Testis (tissue), 3 donors: ENCODE data around the gene IRX5. TPM values are rescaled to one million over a fixed set of nuclear protein-coding genes. Genes with fewer than 3 reads are reported as not detected.

Experiments used
- DNase-seq: peaks from one replicate; pipeline ENCODE4 v3.0.0-alpha.2; 2019
- H3K27ac ChIP-seq, 2 donors: fragments of 200-600 bp; sonication (generic); one replicate each; pipeline ENCODE4 v1.5.1; 2019
- H3K27me3 ChIP-seq: fragments of 200-600 bp; sonication (generic); one replicate; pipeline ENCODE4 v1.5.1; 2019
- H3K36me3 ChIP-seq: fragments of 200-600 bp; sonication (generic); one replicate; pipeline ENCODE4 v1.5.1; 2017; ENCODE audit warnings: low read depth; ENCODE audit errors: missing control alignments
- H3K4me1 ChIP-seq: fragments of 200-600 bp; sonication (generic); one replicate; pipeline ENCODE4 v1.5.1; 2019
- H3K4me3 ChIP-seq, 2 donors: fragments of 200-600 bp; sonication (generic); one replicate each; pipeline ENCODE4 v1.5.1; 2017 to 2019
- H3K9me3 ChIP-seq: fragments of 200-600 bp; sonication (generic); one replicate; pipeline ENCODE4 v1.5.1; 2017
- POLR2A ChIP-seq: fragments of 450-650 bp; IDR thresholded peaks from one replicate; pipeline ENCODE4 v1.6.1; 2017; ENCODE audit warnings: antibody characterized with exemption, mild to moderate bottlenecking, moderate library complexity
- WGBS, 2 donors: methylation state at CpG; one replicate each; pipeline ENCODE4 v1.1.5; 2018; 5-methylcytosine and 5-hydroxymethylcytosine counted together
- intact Hi-C: fragments of 100-400 bp; cut with DNase I; formaldehyde crosslinking; loops from one replicate; pipeline ENCODE4 v1.15.1; 2023; ENCODE audit warnings: low total_unique reads
- polyA plus RNA-seq: library from polyadenylated mRNA; stranded (reverse); fragments of 350-450 nt; fragmentation: Illumina TruSeq; extraction: RNeasy Lipid Tissue Mini Kit (QIAGEN cat#74804); gene quantifications from one replicate; pipeline ENCODE4 v1.2.3, GENCODE V29; 2014; ENCODE audit warnings: low read depth, low replicate concordance; ENCODE audit not compliant: insufficient read depth
- total RNA-seq, 2 donors: library from RNA; depleted of rRNA; stranded (reverse); fragments of >200 nt; gene quantifications; one replicate each; pipeline ENCODE4 v1.2.3, GENCODE V29; 2016
- TF ChIP-seq, protein P1 (sequence below), 3 experiments: fragments of 450-650 bp in 2 of 3; fragments of 200-600 bp in 1 of 3; sonication (generic) in 1 of 3; IDR thresholded peaks; one replicate each; pipeline ENCODE4 v1.5.1; 2016 to 2019; ENCODE audit warnings: antibody characterized with exemption in 3 of 3, mild to moderate bottlenecking in 2 of 3, moderate library complexity in 1 of 3

Gene IRX5
- total and polyA plus RNA-seq, 3 donors from 2014 or later: 2.3 to 5.7 (median 2.9) TPM

DNA sequence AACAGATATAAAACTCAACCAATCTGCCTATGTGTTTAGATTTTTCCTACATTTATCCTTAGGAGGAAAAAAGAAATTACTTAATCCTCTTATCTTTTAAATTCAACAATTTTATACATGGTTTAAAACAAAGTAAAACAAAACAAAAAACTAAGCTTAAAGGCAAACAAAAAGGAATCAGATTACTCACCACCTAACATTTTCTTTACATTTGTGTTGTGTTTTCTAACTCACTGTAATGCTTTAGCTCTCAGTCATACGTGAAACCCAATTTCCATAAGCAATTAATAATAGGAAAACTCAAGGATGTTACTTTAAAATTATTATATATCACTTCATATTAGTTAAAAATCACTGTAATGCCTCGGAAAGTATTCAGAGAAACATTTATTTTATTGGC lies 6.7 kb upstream of the IRX5 start:
- Histone ChIP-seq H3K4me3 (no peak overlapping the region), H3K27me3 (no peaks in the 10 kb centered on the region), H3K27ac (no peak overlapping the region), H3K4me1 (no peaks in the 10 kb centered on the region), H3K9me3 (no peaks in the 10 kb centered on the region), H3K36me3 (no peaks in the 10 kb centered on the region)
- DNase-seq: no peak
- TF ChIP-seq, protein P1, sequence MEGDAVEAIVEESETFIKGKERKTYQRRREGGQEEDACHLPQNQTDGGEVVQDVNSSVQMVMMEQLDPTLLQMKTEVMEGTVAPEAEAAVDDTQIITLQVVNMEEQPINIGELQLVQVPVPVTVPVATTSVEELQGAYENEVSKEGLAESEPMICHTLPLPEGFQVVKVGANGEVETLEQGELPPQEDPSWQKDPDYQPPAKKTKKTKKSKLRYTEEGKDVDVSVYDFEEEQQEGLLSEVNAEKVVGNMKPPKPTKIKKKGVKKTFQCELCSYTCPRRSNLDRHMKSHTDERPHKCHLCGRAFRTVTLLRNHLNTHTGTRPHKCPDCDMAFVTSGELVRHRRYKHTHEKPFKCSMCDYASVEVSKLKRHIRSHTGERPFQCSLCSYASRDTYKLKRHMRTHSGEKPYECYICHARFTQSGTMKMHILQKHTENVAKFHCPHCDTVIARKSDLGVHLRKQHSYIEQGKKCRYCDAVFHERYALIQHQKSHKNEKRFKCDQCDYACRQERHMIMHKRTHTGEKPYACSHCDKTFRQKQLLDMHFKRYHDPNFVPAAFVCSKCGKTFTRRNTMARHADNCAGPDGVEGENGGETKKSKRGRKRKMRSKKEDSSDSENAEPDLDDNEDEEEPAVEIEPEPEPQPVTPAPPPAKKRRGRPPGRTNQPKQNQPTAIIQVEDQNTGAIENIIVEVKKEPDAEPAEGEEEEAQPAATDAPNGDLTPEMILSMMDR (IDR thresholded peaks at IDR 0.05): no peak
- no peak for TF ChIP-seq POLR2A
- WGBS, 2 donors: 89 to 90% methylated on average over 2 of the region's 2 CpGs
- intact Hi-C loops: no loop called here

DNA sequence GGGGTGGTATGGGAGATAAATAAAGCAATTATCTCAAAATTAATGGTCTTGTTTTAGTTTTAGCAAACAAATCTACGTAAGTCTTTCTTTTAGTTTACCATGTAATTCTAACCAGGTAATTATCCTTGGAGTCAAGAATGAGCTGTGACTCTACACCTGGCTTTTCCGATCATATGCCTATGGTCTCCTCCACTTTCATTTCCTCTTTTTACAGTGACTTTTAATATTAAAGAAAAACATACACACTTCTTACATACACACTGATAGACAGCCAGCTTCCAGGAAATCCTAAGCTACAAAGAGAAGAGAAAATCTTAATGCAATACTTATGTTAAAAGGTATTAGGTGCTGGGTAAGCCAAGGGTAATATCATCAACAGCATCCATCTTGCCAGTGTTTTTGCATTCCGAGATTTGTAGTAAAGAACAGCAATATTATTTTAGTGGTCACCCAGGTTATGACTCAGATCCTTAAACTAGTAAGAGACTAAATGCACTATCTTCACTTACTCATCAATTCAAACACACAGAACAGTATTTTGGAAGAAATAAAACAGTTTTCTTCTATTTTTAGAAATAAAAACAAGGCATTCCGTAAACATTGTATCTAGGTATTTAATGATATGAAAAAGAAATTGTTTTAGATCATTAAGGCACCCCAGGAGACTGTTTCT lies 4.4 kb upstream of the IRX5 start:
- no peak for DNase-seq
- TF ChIP-seq, protein P1 (IDR thresholded peaks at IDR 0.05): no peak
- no peak for TF ChIP-seq POLR2A
- Histone ChIP-seq H3K27ac (no peak overlapping the region), H3K27me3 (no peaks in the 10 kb centered on the region), H3K9me3 (no peaks in the 10 kb centered on the region), H3K36me3 (no peaks in the 10 kb centered on the region), H3K4me3 (no peak overlapping the region), H3K4me1 (peaks cover 8% of the 10 kb centered on the region)
- intact Hi-C loops: no loop called here
- WGBS, 2 donors: 49 to 62% methylated on average over 4 of the region's 4 CpGs

DNA sequence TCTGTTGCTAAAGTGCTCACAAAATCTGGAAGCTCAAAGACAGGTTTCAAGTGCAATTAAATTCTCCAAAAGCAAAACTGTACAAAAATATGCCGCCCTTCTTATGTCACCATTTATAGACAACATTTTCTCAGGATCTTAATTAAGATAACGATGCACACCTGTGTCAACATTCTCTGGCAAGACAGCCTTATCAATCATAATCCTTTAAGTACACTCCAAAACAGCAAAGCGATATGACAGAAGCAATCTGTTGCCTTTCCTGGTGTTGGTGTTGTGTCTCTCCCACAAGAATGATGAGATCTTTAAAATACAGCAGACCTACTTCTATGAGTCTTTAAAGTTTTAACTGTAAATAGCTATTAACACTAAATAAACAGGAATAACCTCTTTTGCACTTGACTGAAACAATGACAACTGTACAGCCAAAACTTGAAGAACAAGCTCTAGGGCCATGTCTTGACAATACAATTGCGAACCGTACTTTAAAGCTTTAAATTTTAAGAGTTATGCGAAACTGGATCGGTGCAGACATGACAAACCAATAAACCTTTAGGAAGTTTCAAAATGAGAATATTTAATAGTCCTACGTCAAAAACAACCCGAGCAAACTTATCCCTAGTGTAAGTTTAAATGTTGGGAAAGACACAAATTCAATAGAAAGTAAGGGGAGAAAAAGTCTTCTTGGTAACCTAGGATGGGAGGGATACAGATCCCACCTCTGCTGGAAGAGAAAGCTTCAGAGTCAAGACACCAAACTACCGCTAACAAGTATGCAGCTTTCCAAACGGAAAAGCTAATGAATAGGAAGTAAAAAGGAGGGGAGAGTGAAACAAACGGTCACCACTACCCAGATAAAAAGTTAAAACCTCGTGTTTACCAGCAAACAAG lies 3.3 kb upstream of the IRX5 start:
- TF ChIP-seq, protein P1 (IDR thresholded peaks at IDR 0.05): no peak
- TF ChIP-seq POLR2A: no peak
- H3K4me3 ChIP-seq: peak overlapping the region; percentile 56 to 67
- DNase-seq: no peak
- H3K36me3 ChIP-seq: no peaks in the 10 kb centered on the region
- H3K27me3 ChIP-seq: no peaks in the 10 kb centered on the region
- peaks cover 8% of the 10 kb centered on the region for H3K4me1 ChIP-seq
- peak overlapping the region in 1 of 2 donors; percentile 45 for H3K27ac ChIP-seq
- intact Hi-C loops: no loop called here
- WGBS, 2 donors: 27 to 30% methylated on average over 13 of the region's 13 CpGs
- no peaks in the 10 kb centered on the region for H3K9me3 ChIP-seq

DNA sequence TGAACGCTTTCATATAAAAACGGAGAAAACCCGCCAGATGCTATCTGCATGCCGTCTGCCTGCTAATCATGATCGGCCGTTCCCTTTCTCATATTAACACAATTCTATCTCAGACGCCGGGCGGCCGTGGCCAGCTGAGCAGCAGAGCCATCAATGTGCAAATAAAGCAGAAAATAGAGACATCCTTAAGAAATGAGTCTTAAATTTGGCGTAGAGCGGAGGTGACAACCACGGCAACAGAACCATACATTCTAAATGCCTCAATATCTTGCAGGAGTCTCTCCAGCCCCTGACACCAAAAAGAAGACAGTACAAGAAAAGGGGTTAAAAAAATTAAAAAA lies 2.7 kb upstream of the IRX5 start:
- peaks cover 8% of the 10 kb centered on the region for H3K4me1 ChIP-seq
- H3K4me3 ChIP-seq: peak overlapping the region; percentile 56 to 67
- peak overlapping the region in 1 of 2 donors; percentile 85 for H3K27ac ChIP-seq
- TF ChIP-seq, protein P1 (IDR thresholded peaks at IDR 0.05): no peak
- no peak for TF ChIP-seq POLR2A
- intact Hi-C loops: no loop called here
- H3K27me3 ChIP-seq: no peaks in the 10 kb centered on the region
- H3K9me3 ChIP-seq: no peaks in the 10 kb centered on the region
- no peaks in the 10 kb centered on the region for H3K36me3 ChIP-seq
- no peak for DNase-seq
- WGBS, 2 donors: 8% methylated on average over 13 of the region's 13 CpGs
